NCI-H2107 treated with DMSO at 0.1 percent for 48 hours (cell line): ENCODE measurements around the gene ABCF2.

Source experiments
- DNase-seq: peaks from one replicate; lab custom pipeline; 2025; ENCODE audit not compliant: unreplicated experiment; lab: John Stamatoyannopoulos, UW

The ABCF2 gene

GRCh38 chr7:151175047-151175792, 51.8 kb downstream of the ABCF2 start:
- no peak for DNase-seq

- DNase-seq = no peak
These were observed 52.6 kb downstream of the ABCF2 start for GRCh38 chr7:151174246-151175046.

GRCh38 chr7:151173386-151174245, 53.4 kb downstream of the ABCF2 start:
- DNase-seq = no peak

GRCh38 chr7:151172273-151173141, 54.5 kb downstream of the ABCF2 start:
- DNase-seq = peak; percentile 24

GRCh38 chr7:151168787-151169162, 58.2 kb downstream of the ABCF2 start:
- no peak for DNase-seq

- no peak for DNase-seq
These were observed 58.8 kb downstream of the ABCF2 start for GRCh38 chr7:151168003-151168786.

GRCh38 chr7:151167197-151167961, 59.6 kb downstream of the ABCF2 start, which contains the start of gene GBX1:
GBX1 (minus strand) TSS chr7:151167694; CDS start chr7:151167548, 146 bp downstream.
- no peak for DNase-seq

GRCh38 chr7:151166629-151167196, 60.3 kb downstream of the ABCF2 start:
- DNase-seq = no peak
